Endothelial cell of umbilical vein (primary cell): ENCODE measurements around the gene VPS35L. TPM values are rescaled to one million over a fixed set of nuclear protein-coding genes. Genes with fewer than 3 reads are reported as not detected.

Source experiments
- BruUV-seq: library from RNA; stranded (reverse); fragments of 400-500 nt; replicated peaks from 2 replicates; lab custom pipeline; 2021; lab: Mats Ljungman, UMichigan
- CTCF ChIA-PET: fragments of 300-600, 350-600 bp; sonication (Branson Sonifier 250); formaldehyde crosslinking; loops from one replicate; lab custom pipeline; 2021; ENCODE audit warnings: antibody characterized with exemption, inconsistent platforms; lab: Charles Lee
- POLR2A ChIA-PET: fragments of 300-600, 350-600 bp; sonication (Branson Sonifier 250); formaldehyde crosslinking; loops from one replicate; lab custom pipeline; 2021; ENCODE audit warnings: antibody characterized with exemption, inconsistent platforms; lab: Charles Lee
- DNase-seq: peaks from one replicate; pipeline ENCODE4 v3.0.0-alpha.2; 2011; ENCODE audit warnings: low read depth, low spot score
- FAIRE-seq: peaks from 2 replicates; lab custom pipeline; 2011; peaks lifted over from hg19 to GRCh38; lab: Jason Lieb, UNC
- H2AFZ ChIP-seq: 2 replicates; pipeline ENCODE4 v1.6.0; 2012; ENCODE audit warnings: low read depth, low read length, control low read depth, inconsistent platforms
- H3K27ac ChIP-seq: 2 replicates; pipeline ENCODE4 v1.5.1; 2011; ENCODE audit warnings: low read depth, mild to moderate bottlenecking, control low read depth, low read length, moderate library complexity; ENCODE audit not compliant: insufficient read depth
- H3K27me3 ChIP-seq, 2 experiments: 2 replicates each; pipeline versions ENCODE4 v1.6.0 to v1.6.1; 2011; ENCODE audit warnings: low read length in 2 of 2, mixed read lengths in 1 of 2; ENCODE audit not compliant: control insufficient read depth in 2 of 2, insufficient read depth in 2 of 2
- H3K36me3 ChIP-seq, 2 experiments: 2 replicates in 1 of 2; 3 replicates in 1 of 2; pipeline ENCODE4 v1.5.1; 2011; ENCODE audit warnings: low read length in 2 of 2, mild to moderate bottlenecking in 1 of 2, moderate library complexity in 1 of 2; ENCODE audit not compliant: control insufficient read depth in 2 of 2, insufficient read depth in 2 of 2; ENCODE audit errors: extremely low read depth in 1 of 2
- H3K4me1 ChIP-seq: 3 replicates; pipeline ENCODE4 v1.5.1; 2011; ENCODE audit warnings: mild to moderate bottlenecking, low read length; ENCODE audit not compliant: control insufficient read depth, insufficient read depth; ENCODE audit errors: extremely low read depth
- H3K4me2 ChIP-seq: 2 replicates; pipeline ENCODE4 v1.6.1; 2011; ENCODE audit warnings: low read length, control low read depth, mixed read lengths; ENCODE audit not compliant: insufficient read depth
- H3K4me3 ChIP-seq, 3 experiments: fragments of 200-600 bp in 1 of 3; sonication (generic), shearing (Covaris generic) in 1 of 3; replicated peaks in 1 of 3; 2 replicates each; pipeline ENCODE4 v1.5.1; 2011 to 2016; ENCODE audit warnings: control low read depth in 3 of 3, low read length in 3 of 3, mild to moderate bottlenecking in 2 of 3, inconsistent platforms in 1 of 3, low read depth in 1 of 3, moderate library complexity in 1 of 3; ENCODE audit not compliant: insufficient read depth in 1 of 3
- H3K79me2 ChIP-seq: 2 replicates; pipeline ENCODE4 v1.6.0; 2012; ENCODE audit warnings: low read length, inconsistent platforms; ENCODE audit not compliant: control insufficient read depth, insufficient read depth
- H3K9ac ChIP-seq: replicated peaks from 2 replicates; pipeline ENCODE3; 2011; ENCODE audit warnings: low read length, control low read depth; ENCODE audit not compliant: insufficient read depth; ENCODE audit errors: extremely low read depth
- H3K9me1 ChIP-seq: replicated peaks from 3 replicates; pipeline ENCODE4 v1.6.0; 2011; ENCODE audit warnings: mild to moderate bottlenecking, low read length; ENCODE audit not compliant: control insufficient read depth, insufficient read depth; ENCODE audit errors: extremely low read depth
- H3K9me3 ChIP-seq: replicated peaks from 2 replicates; pipeline ENCODE4 v1.5.1; 2012; ENCODE audit warnings: low read length, inconsistent platforms; ENCODE audit not compliant: control insufficient read depth, insufficient read depth
- H4K20me1 ChIP-seq: replicated peaks from 2 replicates; pipeline ENCODE3; 2011; ENCODE audit warnings: mild to moderate bottlenecking, low read length; ENCODE audit not compliant: control insufficient read depth, insufficient read depth; ENCODE audit errors: extremely low read depth
- EZH2 ChIP-seq: IDR thresholded peaks from 2 replicates; pipeline ENCODE4 v1.6.1; 2012; ENCODE audit warnings: borderline replicate concordance, low read depth, mild to moderate bottlenecking, moderate library complexity, low read length, inconsistent platforms; ENCODE audit not compliant: severe bottlenecking
- FOS ChIP-seq: IDR thresholded peaks from 2 replicates; pipeline ENCODE4 v1.6.1; 2011; ENCODE audit warnings: mild to moderate bottlenecking, low read length, moderate library complexity, borderline replicate concordance; ENCODE audit not compliant: insufficient read depth
- GATA2 ChIP-seq: IDR thresholded peaks from 2 replicates; pipeline ENCODE4 v1.7.0; 2011; ENCODE audit warnings: low read depth, mild to moderate bottlenecking, moderate library complexity, mixed read lengths, low read length; ENCODE audit not compliant: insufficient read length, insufficient read depth
- JUN ChIP-seq: IDR thresholded peaks from 2 replicates; pipeline ENCODE4 v1.6.1; 2011; ENCODE audit warnings: borderline replicate concordance, low read depth; ENCODE audit not compliant: insufficient read length, insufficient read depth
- MAX ChIP-seq: IDR thresholded peaks from 2 replicates; pipeline ENCODE4 v1.6.1; 2011; ENCODE audit not compliant: insufficient read depth, insufficient read length
- MYC ChIP-seq: IDR thresholded peaks from one replicate; pipeline ENCODE4 v1.6.1; 2011; ENCODE audit warnings: mild to moderate bottlenecking, low read depth, low read length
- POLR2A ChIP-seq: IDR thresholded peaks from 2 replicates; pipeline ENCODE4 v1.6.1; 2012; ENCODE audit warnings: low read depth, mild to moderate bottlenecking, control low read depth, low read length
- POLR2AphosphoS5 ChIP-seq: IDR thresholded peaks from 2 replicates; pipeline ENCODE4 v1.6.1; 2012; ENCODE audit warnings: low read depth, mild to moderate bottlenecking, control low read depth, low read length, moderate library complexity; ENCODE audit not compliant: insufficient read depth
- dilution Hi-C: fragments of 300-500 bp; cut with MboI; formaldehyde crosslinking; loops from one replicate; pipeline ENCODE4 v1.15.0; 2019; ENCODE audit warnings: low sequenced_read_pairs; ENCODE audit not compliant: extremely low pct_ligation_motif_present
- intact Hi-C: fragments of 100-400 bp; cut with micrococcal nuclease; formaldehyde crosslinking; loops from one replicate; pipeline ENCODE4 v1.10.0; 2022
- polyA plus RNA-seq, 4 experiments: library from polyadenylated mRNA; depleted of rRNA in 3 of 4; stranded (reverse) in 3 of 4; unstranded in 1 of 4; fragments of >200 nt; gene quantifications; 2 replicates each; pipeline versions ENCODE4 v1.2.1 to v1.2.3, GENCODE V29; 2011 to 2012; ENCODE audit warnings: missing spikeins in 1 of 4
- total RNA-seq: library from RNA; stranded (reverse); gene quantifications from 2 replicates; pipeline ENCODE4 v1.2.3, GENCODE V29; 2021
- TF ChIP-seq, protein P1 (sequence below), 2 donors: IDR thresholded peaks; 1 replicate in 1 of 2; 2 replicates in 1 of 2; pipeline ENCODE4 v1.5.1; 2011; ENCODE audit warnings: low read length in 2 of 2, mild to moderate bottlenecking in 2 of 2, moderate library complexity in 2 of 2, control low read depth in 1 of 2, inconsistent platforms in 1 of 2, low read depth in 1 of 2; ENCODE audit not compliant: insufficient read depth in 1 of 2; ENCODE audit errors: extremely low read depth in 1 of 2

VPS35L gene
- total and polyA plus RNA-seq, 2 donors (not counting 3 experiments of a cell fraction or from before 2014, with no cell fraction given), result 49.1 to 91.1 TPM

DNA sequence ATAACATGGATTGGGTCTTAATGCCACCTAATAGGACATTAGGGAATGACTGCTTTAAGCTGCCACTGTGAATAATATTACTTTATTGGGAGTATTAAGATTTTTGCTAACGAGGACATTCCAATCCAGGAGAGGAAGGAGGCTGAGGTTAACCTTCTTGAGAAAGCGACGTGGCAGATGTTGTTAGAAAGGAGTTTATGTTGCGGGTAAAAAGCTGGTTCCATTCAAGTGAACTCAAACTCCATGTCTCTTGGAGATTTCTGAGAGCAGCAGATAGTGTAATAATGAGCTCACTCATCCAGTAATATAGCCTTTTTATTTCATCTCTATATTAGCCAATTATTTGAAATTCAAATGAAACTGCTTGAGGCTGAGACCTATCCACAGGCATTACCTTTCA is 87.0 kb downstream of the VPS35L start:
- H3K4me2 ChIP-seq, result no peak overlapping the region
- H3K27ac ChIP-seq, result no peak overlapping the region
- no peaks in the 10 kb centered on the region for H3K79me2 ChIP-seq
- H3K9me3 ChIP-seq, result no peaks in the 10 kb centered on the region
- dilution Hi-C loops, result no loop called here
- no peak overlapping the region for H3K9ac ChIP-seq
- no TSS peak for BruUV-seq
- no peaks in the 10 kb centered on the region for H4K20me1 ChIP-seq
- no peak overlapping the region for H2AFZ ChIP-seq
- ChIA-PET CTCF (interaction anchor here (1.3 to 1.5 kb wide), 2 partner anchors 41 to 59 kb away, joined by 4 to 5 read pairs; no protein-coding TSS in a partner anchor), POLR2A (no interaction called here)
- no peak for DNase-seq
- H3K36me3 ChIP-seq, result peaks cover 0 to 18% of the 10 kb centered on the region in 2 experiments
- TF ChIP-seq MAX (no peak), JUN (no peak), MYC (no peak), GATA2 (no peak), POLR2AphosphoS5 (no peak), POLR2A (no peak), FOS (no peak), EZH2 (no peak)
- TF ChIP-seq, protein P1, sequence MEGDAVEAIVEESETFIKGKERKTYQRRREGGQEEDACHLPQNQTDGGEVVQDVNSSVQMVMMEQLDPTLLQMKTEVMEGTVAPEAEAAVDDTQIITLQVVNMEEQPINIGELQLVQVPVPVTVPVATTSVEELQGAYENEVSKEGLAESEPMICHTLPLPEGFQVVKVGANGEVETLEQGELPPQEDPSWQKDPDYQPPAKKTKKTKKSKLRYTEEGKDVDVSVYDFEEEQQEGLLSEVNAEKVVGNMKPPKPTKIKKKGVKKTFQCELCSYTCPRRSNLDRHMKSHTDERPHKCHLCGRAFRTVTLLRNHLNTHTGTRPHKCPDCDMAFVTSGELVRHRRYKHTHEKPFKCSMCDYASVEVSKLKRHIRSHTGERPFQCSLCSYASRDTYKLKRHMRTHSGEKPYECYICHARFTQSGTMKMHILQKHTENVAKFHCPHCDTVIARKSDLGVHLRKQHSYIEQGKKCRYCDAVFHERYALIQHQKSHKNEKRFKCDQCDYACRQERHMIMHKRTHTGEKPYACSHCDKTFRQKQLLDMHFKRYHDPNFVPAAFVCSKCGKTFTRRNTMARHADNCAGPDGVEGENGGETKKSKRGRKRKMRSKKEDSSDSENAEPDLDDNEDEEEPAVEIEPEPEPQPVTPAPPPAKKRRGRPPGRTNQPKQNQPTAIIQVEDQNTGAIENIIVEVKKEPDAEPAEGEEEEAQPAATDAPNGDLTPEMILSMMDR (IDR thresholded peaks at IDR 0.05; ENCODE audit: extremely low read depth in 1 of 2, insufficient read depth in 1 of 2, low read depth in 1 of 2, low read length in 2 of 2), result no peak
- intact Hi-C loops, result no loop called here
- no peaks in the 10 kb centered on the region for H3K27me3 ChIP-seq
- no peaks in the 10 kb centered on the region for H3K4me1 ChIP-seq
- no peaks in the 10 kb centered on the region for H3K9me1 ChIP-seq
- H3K4me3 ChIP-seq, result no peak overlapping the region
- FAIRE-seq, result no peak
